Pancreas (tissue), 10 donors: ENCODE results near the gene MYMK. TPM values are rescaled to one million over a fixed set of nuclear protein-coding genes. Genes with fewer than 3 reads are reported as not detected.

Source experiments
- ATAC-seq, 4 donors: fragments of 200-7000 bp; cut with Tn5 transposase; one replicate each; pipeline versions ENCODE4 v1.8.0 to v1.9.1; 2020; ENCODE audit warnings: mild to moderate bottlenecking in 4 of 4, moderate library complexity in 4 of 4
- DNase-seq, 6 donors: peaks; one replicate each; pipeline ENCODE4 v3.0.0-alpha.2; 2020
- FAIRE-seq: peaks from 2 replicates; lab custom pipeline; 2012; peaks lifted over from hg19 to GRCh38; lab: Jason Lieb, UNC
- H3K27ac ChIP-seq, 4 donors: fragments of 200-600 bp; sonication (generic); 1 replicate in 3 of 4; 2 replicates in 1 of 4; pipeline versions ENCODE4 v1.5.0 to v1.8.0; 2020
- H3K27me3 ChIP-seq, 4 donors: fragments of 200-600 bp; one replicate each; pipeline ENCODE4 v1.8.0; 2021
- H3K36me3 ChIP-seq, 3 donors: fragments of 200-600 bp; sonication (generic) in 1 of 3; one replicate each; pipeline versions ENCODE4 v1.5.0 to v1.8.0; 2020 to 2021
- H3K4me1 ChIP-seq, 3 donors: fragments of 200-600 bp; one replicate each; pipeline ENCODE4 v1.8.0; 2021
- H3K4me3 ChIP-seq, 4 donors: fragments of 200-600 bp; sonication (generic) in 2 of 4; one replicate each; pipeline versions ENCODE4 v1.5.0 to v1.8.0; 2020 to 2021
- H3K9me3 ChIP-seq, 4 donors: fragments of 200-600 bp; one replicate each; pipeline ENCODE4 v1.8.0; 2021
- CTCF ChIP-seq, 4 donors: fragments of 200-600 bp; sonication (generic) in 3 of 4; IDR thresholded peaks; one replicate each; pipeline versions ENCODE4 v1.5.0 to v1.8.0; 2021; ENCODE audit warnings: antibody characterized with exemption in 4 of 4
- WGBS, 2 donors: extraction: QIAGEN DNeasy Blood & Tissue Kit; methylation state at CpG; one replicate each; pipeline ENCODE4 v1.1.7; 2013; 5-methylcytosine and 5-hydroxymethylcytosine counted together
- intact Hi-C, 3 donors: fragments of 100-400 bp; cut with DNase I; formaldehyde crosslinking; loops; one replicate each; pipeline versions ENCODE4 v1.11.1 to v1.14.2; 2022
- polyA plus RNA-seq, 2 donors: library from polyadenylated mRNA; stranded (reverse); fragments of 200-250 nt; gene quantifications; one replicate each; pipeline ENCODE4 v1.2.3, GENCODE V29; 2013
- total RNA-seq, 6 donors: library from RNA; stranded (reverse); fragmentation: NEBNext Ultra II Directional in 4 of 6; extraction: Animal tissue kit (Norgen Biotek cat#: 25700) in 4 of 6; gene quantifications; one replicate each; pipeline versions ENCODE4 v1.2.1 to v1.2.4, GENCODE V29; 2021 to 2023
- donor health status: healthy with polysubstance abuse.
- donor health status: DM: no; HTN: no; CAD: no; lungs with moderate emphysema.
- donor health status: DM: no; HTN: no; CAD: no.
- donor health status: control.
- donor health status: control.
- donor health status: Bipolar disorder and iron deficiency.
- donor health status: DM: yes; HTN: yes; CAD: no.
- donor health status: DM: no; HTN: no; CAD: no.
- donor health status: DM: no; HTN: no; CAD: no.
- donor health status: DM: yes; HTN: yes; CAD: no.

Gene MYMK
- total and polyA plus RNA-seq, 8 donors = not detected

- Histone ChIP-seq H3K36me3 (peaks cover 0 to 8% (median 0%) of the 10 kb centered on the region in 3 donors), H3K27me3 (no peaks in the 10 kb centered on the region), H3K9me3 (no peaks in the 10 kb centered on the region), H3K4me1 (peaks cover 0 to 7% (median 4%) of the 10 kb centered on the region in 3 donors), H3K27ac (no peak overlapping the region), H3K4me3 (no peak overlapping the region)
- intact Hi-C loops = no loop called here
- DNase-seq = peak in 1 of 6 donors; percentile 63
- FAIRE-seq = no peak
- no peak for TF ChIP-seq CTCF (IDR thresholded peaks at IDR 0.05)
- 91 to 94% methylated on average over 9 to 11 of the region's 11 CpGs for WGBS, 2 donors
- ATAC-seq = no peak
Measured at GRCh38 chr9:133468374-133468773, 56.4 kb downstream of the MYMK start.

- intact Hi-C loops = no loop called here
- ATAC-seq = no peak
- H3K36me3 ChIP-seq = peaks cover 0 to 8% (median 0%) of the 10 kb centered on the region in 3 donors
- no peak overlapping the region for H3K27ac ChIP-seq
- DNase-seq = peak in 1 of 6 donors; percentile 35
- no peak overlapping the region for H3K4me3 ChIP-seq
- FAIRE-seq = no peak
- H3K27me3 ChIP-seq = no peaks in the 10 kb centered on the region
- 80 to 82% methylated on average over 10 of the region's 10 CpGs for WGBS, 2 donors
- H3K9me3 ChIP-seq = no peaks in the 10 kb centered on the region
- H3K4me1 ChIP-seq = peaks cover 0 to 7% (median 4%) of the 10 kb centered on the region in 3 donors
- no peak for TF ChIP-seq CTCF (IDR thresholded peaks at IDR 0.05)
Measured at GRCh38 chr9:133467101-133467500, 57.7 kb downstream of the MYMK start.

GRCh38 chr9:133465984-133466383 is 58.8 kb downstream of the MYMK start:
- no peak for FAIRE-seq

GRCh38 chr9:133464638-133465037 is 60.1 kb downstream of the MYMK start:
- 91 to 95% methylated on average over 10 of the region's 10 CpGs for WGBS, 2 donors
- H3K4me3 ChIP-seq = no peak overlapping the region
- peaks cover 0 to 8% (median 0%) of the 10 kb centered on the region in 3 donors for H3K36me3 ChIP-seq
- peak in 1 of 6 donors; percentile 57 for DNase-seq
- intact Hi-C loops = no loop called here
- H3K27ac ChIP-seq = no peak overlapping the region
- no peak for TF ChIP-seq CTCF (IDR thresholded peaks at IDR 0.05)
- H3K9me3 ChIP-seq = no peaks in the 10 kb centered on the region
- no peak for FAIRE-seq
- no peaks in the 10 kb centered on the region for H3K27me3 ChIP-seq
- no peak for ATAC-seq
- H3K4me1 ChIP-seq = peaks cover 6 to 13% (median 7%) of the 10 kb centered on the region in 3 donors

More at GRCh38 chr9:133465984-133466383, 58.8 kb downstream of the MYMK start:
- H3K36me3 ChIP-seq = peaks cover 0 to 8% (median 0%) of the 10 kb centered on the region in 3 donors
- no peaks in the 10 kb centered on the region for H3K27me3 ChIP-seq
- peaks cover 5 to 7% (median 6%) of the 10 kb centered on the region in 3 donors for H3K4me1 ChIP-seq
- no peaks in the 10 kb centered on the region for H3K9me3 ChIP-seq
- no peak for ATAC-seq
- 76 to 78% methylated on average over 6 of the region's 6 CpGs for WGBS, 2 donors
- intact Hi-C loops = no loop called here
- no peak overlapping the region for H3K27ac ChIP-seq
- no peak for TF ChIP-seq CTCF (IDR thresholded peaks at IDR 0.05)
- DNase-seq = no peak
- H3K4me3 ChIP-seq = no peak overlapping the region

Other genes starting within 250 kb of the MYMK start
- 10 to 100 TPM in 1 of 6 donors, 1 to 10 TPM in 5; 2.1 to 10.2 (median 5.4) TPM for gene ABO, start 249.8 kb downstream of the MYMK start, total RNA-seq
- 1 to 10 TPM; 3.3 to 9.3 TPM for gene ABO, start 249.8 kb downstream of the MYMK start, polyA plus RNA-seq
- gene SURF6, start 188.8 kb downstream of the MYMK start, total RNA-seq = 10 to 100 TPM in 2 of 6 donors, 1 to 10 TPM in 4; 5.8 to 13.6 (median 7.6) TPM
- gene SURF6, start 188.8 kb downstream of the MYMK start, polyA plus RNA-seq = 10 to 100 TPM; 17.7 to 19.8 TPM
- gene MED22, start 176.8 kb downstream of the MYMK start, total RNA-seq = 10 to 100 TPM in 3 of 6 donors, 1 to 10 TPM in 3; 6.2 to 14.2 (median 9.9) TPM
- 10 to 100 TPM; 10.1 to 14.8 TPM for gene MED22, start 176.8 kb downstream of the MYMK start, polyA plus RNA-seq
- gene RPL7A, start 176.7 kb downstream of the MYMK start, total RNA-seq = 1,000 to 10,000 TPM; 1,234 to 2,140 (median 1,676) TPM
- 1,000 to 10,000 TPM; 1,900 to 1,906 TPM for gene RPL7A, start 176.7 kb downstream of the MYMK start, polyA plus RNA-seq
- gene SURF1, start 168.5 kb downstream of the MYMK start, total RNA-seq = 10 to 100 TPM; 33.6 to 47.8 (median 37.2) TPM
- 10 to 100 TPM; 69.2 to 73.9 TPM for gene SURF1, start 168.5 kb downstream of the MYMK start, polyA plus RNA-seq
- 10 to 100 TPM in 4 of 6 donors, 1 to 10 TPM in 2; 7.8 to 18.7 (median 11.9) TPM for gene SURF2, start 168.4 kb downstream of the MYMK start, total RNA-seq
- 10 to 100 TPM; 37.3 to 52.4 TPM for gene SURF2, start 168.4 kb downstream of the MYMK start, polyA plus RNA-seq
- gene SURF4, start 148.9 kb downstream of the MYMK start, total RNA-seq = 100 to 1,000 TPM in 5 of 6 donors, 10 to 100 TPM in 1; 87.9 to 132 (median 129) TPM
- 100 to 1,000 TPM in 1 of 2 donors, 10 to 100 TPM in 1; 63.1 to 106 TPM for gene SURF4, start 148.9 kb downstream of the MYMK start, polyA plus RNA-seq
- under 1 TPM; 0.31 to 0.94 (median 0.67) TPM for gene STKLD1, start 148.6 kb downstream of the MYMK start, total RNA-seq
- gene STKLD1, start 148.6 kb downstream of the MYMK start, polyA plus RNA-seq = 1 to 10 TPM; 1.8 to 3.1 TPM
- gene REXO4, start 106.9 kb downstream of the MYMK start, total RNA-seq = 10 to 100 TPM in 5 of 6 donors, 1 to 10 TPM in 1; 10.0 to 16.3 (median 12.5) TPM
- 10 to 100 TPM; 12.8 to 13.4 TPM for gene REXO4, start 106.9 kb downstream of the MYMK start, polyA plus RNA-seq
- gene ADAMTS13, start 102.6 kb downstream of the MYMK start, total RNA-seq = 1 to 10 TPM; 1.5 to 5.5 (median 2.9) TPM
- gene ADAMTS13, start 102.6 kb downstream of the MYMK start, polyA plus RNA-seq = 10 to 100 TPM; 13.6 to 18.9 TPM
- 10 to 100 TPM; 15.6 to 24.4 (median 17.2) TPM for gene CACFD1, start 65.0 kb downstream of the MYMK start, total RNA-seq
- gene CACFD1, start 65.0 kb downstream of the MYMK start, polyA plus RNA-seq = 10 to 100 TPM; 25.0 to 26.2 TPM
- gene SLC2A6, start 45.9 kb downstream of the MYMK start, total RNA-seq = 1 to 10 TPM; 1.1 to 6.3 (median 2.7) TPM
- 1 to 10 TPM; 5.9 to 6.7 TPM for gene SLC2A6, start 45.9 kb downstream of the MYMK start, polyA plus RNA-seq
- gene ADAMTSL2, start 9.7 kb upstream of the MYMK start, total RNA-seq = 1 to 10 TPM; 1.5 to 5.5 (median 2.6) TPM
- 10 to 100 TPM in 1 of 2 donors, 1 to 10 TPM in 1; 9.0 to 12.9 TPM for gene ADAMTSL2, start 9.7 kb upstream of the MYMK start, polyA plus RNA-seq
- gene FAM163B, start 84.4 kb upstream of the MYMK start, total RNA-seq = not detected
- gene FAM163B, start 84.4 kb upstream of the MYMK start, polyA plus RNA-seq = not detected
- not detected for gene DBH, start 111.4 kb upstream of the MYMK start, total RNA-seq
- under 1 TPM; 0.08 to 0.09 TPM for gene DBH, start 111.4 kb upstream of the MYMK start, polyA plus RNA-seq
- 10 to 100 TPM in 5 of 6 donors, 1 to 10 TPM in 1; 8.9 to 43.3 (median 25.9) TPM for gene SARDH, start 213.4 kb upstream of the MYMK start, total RNA-seq
- gene SARDH, start 213.4 kb upstream of the MYMK start, polyA plus RNA-seq = 10 to 100 TPM; 14.3 to 18.5 TPM